Measurements from ENCODE around the gene LRIG3. TPM values are rescaled to one million over a fixed set of nuclear protein-coding genes. Genes with fewer than 3 reads are reported as not detected.
"Not testable (repeated sequence)": the region's sequence is repeated elsewhere in the genome, so short reads cannot be mapped to it uniquely, and the experiment has no call there.

Gene LRIG3
- total RNA-seq, 1 donor = 88.8 TPM

- no peak overlapping the region for H3K4me3 ChIP-seq (ENCODE audit: low read depth, low read length)
- DNase-seq (ENCODE audit: low read depth) = peak; percentile 33
- no peak for TF ChIP-seq CTCF (IDR thresholded peaks at IDR 0.05; ENCODE audit: insufficient read depth, low read length)
Observed at GRCh38 chr12:58871556-58871955, 48.7 kb downstream of the LRIG3 start.

GRCh38 chr12:58870595-58870994 is 49.7 kb downstream of the LRIG3 start:
- no peak overlapping the region for H3K4me3 ChIP-seq (ENCODE audit: low read depth, low read length)
- no peak for DNase-seq (ENCODE audit: low read depth)
- no peak for TF ChIP-seq CTCF (IDR thresholded peaks at IDR 0.05; ENCODE audit: insufficient read depth, low read length)

- no peak for TF ChIP-seq CTCF (IDR thresholded peaks at IDR 0.05; ENCODE audit: insufficient read depth, low read length)
- no peak overlapping the region for H3K4me3 ChIP-seq (ENCODE audit: low read depth, low read length)
- no peak for DNase-seq (ENCODE audit: low read depth)
Observed at GRCh38 chr12:58860788-58861240, 59.5 kb downstream of the LRIG3 start.

GRCh38 chr12:58860056-58860787 is 60.1 kb downstream of the LRIG3 start:
- TF ChIP-seq CTCF (IDR thresholded peaks at IDR 0.05; ENCODE audit: insufficient read depth, low read length) = no peak
- H3K4me3 ChIP-seq (ENCODE audit: low read depth, low read length) = no peak overlapping the region
- no peak for DNase-seq (ENCODE audit: low read depth)

GRCh38 chr12:58858030-58858429 is 62.3 kb downstream of the LRIG3 start:
- TF ChIP-seq CTCF (IDR thresholded peaks at IDR 0.05; ENCODE audit: insufficient read depth, low read length) = no peak
- DNase-seq (ENCODE audit: low read depth) = no peak

GRCh38 chr12:58857206-58857605 is 63.1 kb downstream of the LRIG3 start:
- not testable (repeated sequence) for DNase-seq (ENCODE audit: low read depth)

More at GRCh38 chr12:58858030-58858429, 62.3 kb downstream of the LRIG3 start:
- no peak overlapping the region for H3K4me3 ChIP-seq (ENCODE audit: low read depth, low read length)

GRCh38 chr12:58855630-58856029 is 64.7 kb downstream of the LRIG3 start:
- DNase-seq (ENCODE audit: low read depth); H3K4me3 ChIP-seq (ENCODE audit: low read depth, low read length): not testable (repeated sequence)

More at GRCh38 chr12:58857206-58857605, 63.1 kb downstream of the LRIG3 start:
- H3K4me3 ChIP-seq (ENCODE audit: low read depth, low read length) = not testable (repeated sequence)

GRCh38 chr12:58850826-58851225 is 69.5 kb downstream of the LRIG3 start:
- no peak for TF ChIP-seq CTCF (IDR thresholded peaks at IDR 0.05; ENCODE audit: insufficient read depth, low read length)
- H3K4me3 ChIP-seq (ENCODE audit: low read depth, low read length) = no peak overlapping the region
- DNase-seq (ENCODE audit: low read depth) = no peak

Data from fibroblast of the aortic adventitia (primary cell).